BE2C (cell line): Measurements from ENCODE around the gene ADGRG4.
"Not testable (repeated sequence)": the region's sequence is repeated elsewhere in the genome, so short reads cannot be mapped to it uniquely, and the experiment has no call there.

ENCODE experiments used
- DNase-seq: peaks from one replicate; pipeline ENCODE4 v3.0.0-alpha.2; 2020
- H3K27me3 ChIP-seq: fragments of 250-450 bp; sonication (Bioruptor Pico); 2 replicates; pipeline ENCODE4 v1.5.1; 2020; ENCODE audit warnings: mild to moderate bottlenecking
- H3K36me3 ChIP-seq: fragments of 250-450 bp; sonication (Bioruptor Pico); 2 replicates; pipeline ENCODE4 v1.5.1; 2020; ENCODE audit warnings: mild to moderate bottlenecking
- H3K4me1 ChIP-seq: fragments of 250-450 bp; sonication (Bioruptor Pico); 2 replicates; pipeline ENCODE4 v1.5.1; 2020
- H3K4me3 ChIP-seq: 2 replicates; pipeline ENCODE4 v1.5.1; 2011; ENCODE audit warnings: low read depth, low read length
- H3K9me3 ChIP-seq: fragments of 250-450 bp; sonication (Bioruptor Pico); 2 replicates; pipeline ENCODE4 v1.5.1; 2020
- TF ChIP-seq, protein P1 (sequence below): IDR thresholded peaks from 2 replicates; pipeline ENCODE4 v1.5.1; 2012; ENCODE audit warnings: mild to moderate bottlenecking, low read depth, low read length

The ADGRG4 gene

DNA sequence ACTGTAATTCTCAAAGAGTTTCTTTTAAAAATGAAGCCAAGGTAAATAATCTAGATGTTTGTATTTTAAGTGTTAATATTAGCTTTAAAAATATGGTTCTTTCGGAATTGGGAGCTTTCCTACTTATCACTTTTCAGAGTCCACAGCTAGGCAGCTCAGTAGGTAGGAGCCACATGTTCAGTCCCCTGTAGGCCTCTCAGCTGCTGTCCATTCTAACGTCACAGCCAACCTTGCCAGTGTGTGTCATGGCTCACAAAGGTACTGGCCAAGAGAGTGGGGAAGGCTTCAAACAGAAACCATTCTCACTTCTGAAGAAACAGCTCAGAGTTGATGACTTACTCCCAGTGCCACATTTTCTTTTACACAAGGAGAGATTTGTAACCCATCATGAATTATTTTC, 137.0 kb downstream of the ADGRG4 start:
- DNase-seq: no peak
- TF ChIP-seq, protein P1, sequence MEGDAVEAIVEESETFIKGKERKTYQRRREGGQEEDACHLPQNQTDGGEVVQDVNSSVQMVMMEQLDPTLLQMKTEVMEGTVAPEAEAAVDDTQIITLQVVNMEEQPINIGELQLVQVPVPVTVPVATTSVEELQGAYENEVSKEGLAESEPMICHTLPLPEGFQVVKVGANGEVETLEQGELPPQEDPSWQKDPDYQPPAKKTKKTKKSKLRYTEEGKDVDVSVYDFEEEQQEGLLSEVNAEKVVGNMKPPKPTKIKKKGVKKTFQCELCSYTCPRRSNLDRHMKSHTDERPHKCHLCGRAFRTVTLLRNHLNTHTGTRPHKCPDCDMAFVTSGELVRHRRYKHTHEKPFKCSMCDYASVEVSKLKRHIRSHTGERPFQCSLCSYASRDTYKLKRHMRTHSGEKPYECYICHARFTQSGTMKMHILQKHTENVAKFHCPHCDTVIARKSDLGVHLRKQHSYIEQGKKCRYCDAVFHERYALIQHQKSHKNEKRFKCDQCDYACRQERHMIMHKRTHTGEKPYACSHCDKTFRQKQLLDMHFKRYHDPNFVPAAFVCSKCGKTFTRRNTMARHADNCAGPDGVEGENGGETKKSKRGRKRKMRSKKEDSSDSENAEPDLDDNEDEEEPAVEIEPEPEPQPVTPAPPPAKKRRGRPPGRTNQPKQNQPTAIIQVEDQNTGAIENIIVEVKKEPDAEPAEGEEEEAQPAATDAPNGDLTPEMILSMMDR: no peak
- no peaks in the 10 kb centered on the region for H3K27me3 ChIP-seq
- H3K9me3 ChIP-seq: no peaks in the 10 kb centered on the region
- H3K36me3 ChIP-seq: no peaks in the 10 kb centered on the region
- no peaks in the 10 kb centered on the region for H3K4me1 ChIP-seq
- H3K4me3 ChIP-seq: no peak overlapping the region

- DNase-seq: no peak
- TF ChIP-seq, protein P1: no peak
- Histone ChIP-seq H3K9me3 (no peaks in the 10 kb centered on the region), H3K4me1 (no peaks in the 10 kb centered on the region), H3K27me3 (no peaks in the 10 kb centered on the region), H3K36me3 (no peaks in the 10 kb centered on the region), H3K4me3 (no peak overlapping the region)
Measured at GRCh38 chrX:136438192-136438591, 137.4 kb downstream of the ADGRG4 start.

GRCh38 chrX:136445674-136446073, 144.9 kb downstream of the ADGRG4 start:
- not testable (repeated sequence) for H3K9me3 ChIP-seq, H3K36me3 ChIP-seq, H3K4me3 ChIP-seq, H3K4me1 ChIP-seq, H3K27me3 ChIP-seq, DNase-seq

DNA sequence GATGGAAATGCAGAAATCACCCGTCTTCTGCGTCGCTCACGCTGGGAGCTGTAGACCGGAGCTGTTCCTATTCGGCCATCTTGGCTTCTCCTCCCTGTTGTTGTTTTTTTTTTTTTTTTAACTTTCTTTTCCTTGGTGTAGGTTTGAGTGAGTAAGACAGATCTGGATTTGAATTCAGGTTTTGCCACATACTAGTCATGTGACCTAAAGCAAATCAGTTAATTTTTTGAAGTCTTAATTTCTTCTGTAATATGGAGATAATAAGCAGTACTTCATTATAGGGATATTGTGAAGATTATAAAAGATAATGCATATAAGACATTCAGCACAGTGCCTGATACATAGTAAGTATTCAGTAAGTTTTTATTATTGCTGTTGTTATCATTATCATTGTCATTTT, 145.4 kb downstream of the ADGRG4 start:
- TF ChIP-seq, protein P1: no peak
- Histone ChIP-seq H3K4me1 (no peaks in the 10 kb centered on the region), H3K4me3 (no peak overlapping the region), H3K27me3 (no peaks in the 10 kb centered on the region), H3K9me3 (no peaks in the 10 kb centered on the region), H3K36me3 (no peaks in the 10 kb centered on the region)
- DNase-seq: no peak

GRCh38 chrX:136447308-136447707, 146.5 kb downstream of the ADGRG4 start:
- no peak for DNase-seq
- TF ChIP-seq, protein P1: no peak
- no peaks in the 10 kb centered on the region for H3K9me3 ChIP-seq
- H3K4me3 ChIP-seq: no peak overlapping the region
- no peaks in the 10 kb centered on the region for H3K4me1 ChIP-seq
- H3K27me3 ChIP-seq: no peaks in the 10 kb centered on the region
- H3K36me3 ChIP-seq: no peaks in the 10 kb centered on the region

- no peaks in the 10 kb centered on the region for H3K27me3 ChIP-seq
- no peaks in the 10 kb centered on the region for H3K36me3 ChIP-seq
- no peak for DNase-seq
- no peaks in the 10 kb centered on the region for H3K4me1 ChIP-seq
- no peaks in the 10 kb centered on the region for H3K9me3 ChIP-seq
- TF ChIP-seq, protein P1: no peak
- H3K4me3 ChIP-seq: no peak overlapping the region
Measured at GRCh38 chrX:136447968-136448367, 147.2 kb downstream of the ADGRG4 start.
